Pancreas (tissue), 10 donors: ENCODE results near the gene INTS12. TPM values are rescaled to one million over a fixed set of nuclear protein-coding genes. Genes with fewer than 3 reads are reported as not detected.
A peak's percentile ranks its signal among the peaks of the same experiment; 100 is the strongest.
"Not testable (repeated sequence)": the region's sequence is repeated elsewhere in the genome, so short reads cannot be mapped to it uniquely, and the experiment has no call there.

Experiments
- ATAC-seq, 4 donors: fragments of 200-7000 bp; cut with Tn5 transposase; one replicate each; pipeline versions ENCODE4 v1.8.0 to v1.9.1; 2020; ENCODE audit warnings: mild to moderate bottlenecking in 4 of 4, moderate library complexity in 4 of 4
- DNase-seq, 6 donors: peaks; one replicate each; pipeline ENCODE4 v3.0.0-alpha.2; 2020
- FAIRE-seq: peaks from 2 replicates; lab custom pipeline; 2012; peaks lifted over from hg19 to GRCh38; lab: Jason Lieb, UNC
- H3K27ac ChIP-seq, 4 donors: fragments of 200-600 bp; sonication (generic); 1 replicate in 3 of 4; 2 replicates in 1 of 4; pipeline versions ENCODE4 v1.5.0 to v1.8.0; 2020
- H3K27me3 ChIP-seq, 4 donors: fragments of 200-600 bp; one replicate each; pipeline ENCODE4 v1.8.0; 2021
- H3K36me3 ChIP-seq, 3 donors: fragments of 200-600 bp; sonication (generic) in 1 of 3; one replicate each; pipeline versions ENCODE4 v1.5.0 to v1.8.0; 2020 to 2021
- H3K4me1 ChIP-seq, 3 donors: fragments of 200-600 bp; one replicate each; pipeline ENCODE4 v1.8.0; 2021
- H3K4me3 ChIP-seq, 4 donors: fragments of 200-600 bp; sonication (generic) in 2 of 4; one replicate each; pipeline versions ENCODE4 v1.5.0 to v1.8.0; 2020 to 2021
- H3K9me3 ChIP-seq, 4 donors: fragments of 200-600 bp; one replicate each; pipeline ENCODE4 v1.8.0; 2021
- WGBS, 2 donors: extraction: QIAGEN DNeasy Blood & Tissue Kit; methylation state at CpG; one replicate each; pipeline ENCODE4 v1.1.7; 2013; 5-methylcytosine and 5-hydroxymethylcytosine counted together
- intact Hi-C, 3 donors: fragments of 100-400 bp; cut with DNase I; formaldehyde crosslinking; loops; one replicate each; pipeline versions ENCODE4 v1.11.1 to v1.14.2; 2022
- polyA plus RNA-seq, 2 donors: library from polyadenylated mRNA; stranded (reverse); fragments of 200-250 nt; gene quantifications; one replicate each; pipeline ENCODE4 v1.2.3, GENCODE V29; 2013
- total RNA-seq, 6 donors: library from RNA; stranded (reverse); fragmentation: NEBNext Ultra II Directional in 4 of 6; extraction: Animal tissue kit (Norgen Biotek cat#: 25700) in 4 of 6; gene quantifications; one replicate each; pipeline versions ENCODE4 v1.2.1 to v1.2.4, GENCODE V29; 2021 to 2023
- TF ChIP-seq, protein P1 (sequence below), 4 donors: fragments of 200-600 bp; sonication (generic) in 3 of 4; IDR thresholded peaks; one replicate each; pipeline versions ENCODE4 v1.5.0 to v1.8.0; 2021; ENCODE audit warnings: antibody characterized with exemption in 4 of 4
- donor health status: healthy with polysubstance abuse.
- donor health status: DM: no; HTN: no; CAD: no; lungs with moderate emphysema.
- donor health status: DM: no; HTN: no; CAD: no.
- donor health status: control.
- donor health status: control.
- donor health status: Bipolar disorder and iron deficiency.
- donor health status: DM: yes; HTN: yes; CAD: no.
- donor health status: DM: no; HTN: no; CAD: no.
- donor health status: DM: no; HTN: no; CAD: no.
- donor health status: DM: yes; HTN: yes; CAD: no.

INTS12 gene
- total and polyA plus RNA-seq, 8 donors = 5.3 to 12.8 (median 7.0) TPM

- 96 to 97% methylated on average over 3 of the region's 3 CpGs for WGBS, 2 donors
- DNase-seq (no peak), ATAC-seq (no peak), FAIRE-seq (no peak)
- no peak overlapping the region for H3K4me3 ChIP-seq
- no peaks in the 10 kb centered on the region for H3K4me1 ChIP-seq
- no peak overlapping the region for H3K27ac ChIP-seq
- intact Hi-C loops = no loop called here
- no peaks in the 10 kb centered on the region for H3K36me3 ChIP-seq
- TF ChIP-seq, protein P1, sequence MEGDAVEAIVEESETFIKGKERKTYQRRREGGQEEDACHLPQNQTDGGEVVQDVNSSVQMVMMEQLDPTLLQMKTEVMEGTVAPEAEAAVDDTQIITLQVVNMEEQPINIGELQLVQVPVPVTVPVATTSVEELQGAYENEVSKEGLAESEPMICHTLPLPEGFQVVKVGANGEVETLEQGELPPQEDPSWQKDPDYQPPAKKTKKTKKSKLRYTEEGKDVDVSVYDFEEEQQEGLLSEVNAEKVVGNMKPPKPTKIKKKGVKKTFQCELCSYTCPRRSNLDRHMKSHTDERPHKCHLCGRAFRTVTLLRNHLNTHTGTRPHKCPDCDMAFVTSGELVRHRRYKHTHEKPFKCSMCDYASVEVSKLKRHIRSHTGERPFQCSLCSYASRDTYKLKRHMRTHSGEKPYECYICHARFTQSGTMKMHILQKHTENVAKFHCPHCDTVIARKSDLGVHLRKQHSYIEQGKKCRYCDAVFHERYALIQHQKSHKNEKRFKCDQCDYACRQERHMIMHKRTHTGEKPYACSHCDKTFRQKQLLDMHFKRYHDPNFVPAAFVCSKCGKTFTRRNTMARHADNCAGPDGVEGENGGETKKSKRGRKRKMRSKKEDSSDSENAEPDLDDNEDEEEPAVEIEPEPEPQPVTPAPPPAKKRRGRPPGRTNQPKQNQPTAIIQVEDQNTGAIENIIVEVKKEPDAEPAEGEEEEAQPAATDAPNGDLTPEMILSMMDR (IDR thresholded peaks at IDR 0.05) = no peak
- no peaks in the 10 kb centered on the region for H3K9me3 ChIP-seq
- no peaks in the 10 kb centered on the region for H3K27me3 ChIP-seq
These were observed 39.7 kb upstream of the INTS12 start for GRCh38 chr4:105748222-105748621.

- intact Hi-C loops = no loop called here
- Histone ChIP-seq H3K27ac (no peak overlapping the region), H3K4me1 (no peaks in the 10 kb centered on the region), H3K4me3 (no peak overlapping the region), H3K9me3 (no peaks in the 10 kb centered on the region), H3K27me3 (no peaks in the 10 kb centered on the region), H3K36me3 (no peaks in the 10 kb centered on the region)
- FAIRE-seq (no peak), ATAC-seq (no peak), DNase-seq (no peak)
- WGBS, 2 donors = 54 to 60% methylated on average over 2 of the region's 2 CpGs
- TF ChIP-seq, protein P1 (IDR thresholded peaks at IDR 0.05) = no peak
These were observed 33.1 kb upstream of the INTS12 start for GRCh38 chr4:105741548-105741947.

DNA sequence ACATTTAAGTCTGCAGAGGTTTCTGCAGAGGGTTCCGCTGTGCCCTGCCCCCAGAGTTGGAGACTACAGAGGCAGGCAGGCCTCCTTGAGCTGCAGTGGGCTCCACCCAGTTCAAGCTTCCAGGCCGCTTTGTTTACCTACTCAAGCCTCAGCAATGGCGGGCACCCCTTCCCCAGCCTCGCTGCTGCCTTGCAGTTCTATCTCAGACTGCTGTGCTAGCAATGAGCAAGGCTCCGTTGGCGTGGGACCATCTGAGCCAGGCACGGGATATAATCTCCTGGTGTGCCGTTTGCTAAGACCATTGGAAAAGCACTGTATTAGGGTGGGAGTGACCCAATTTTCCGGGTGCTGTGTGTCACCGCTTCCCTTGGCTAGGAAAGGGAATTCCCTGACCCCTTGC, 26.7 kb upstream of the INTS12 start:
- H3K4me1 ChIP-seq, H3K27me3 ChIP-seq, H3K36me3 ChIP-seq, H3K4me3 ChIP-seq, H3K27ac ChIP-seq, ATAC-seq, FAIRE-seq, intact Hi-C loops, H3K9me3 ChIP-seq: not testable (repeated sequence)
- peak in 1 of 6 donors; percentile 10 for DNase-seq
- 97 to 98% methylated on average over 10 of the region's 10 CpGs for WGBS, 2 donors

DNA sequence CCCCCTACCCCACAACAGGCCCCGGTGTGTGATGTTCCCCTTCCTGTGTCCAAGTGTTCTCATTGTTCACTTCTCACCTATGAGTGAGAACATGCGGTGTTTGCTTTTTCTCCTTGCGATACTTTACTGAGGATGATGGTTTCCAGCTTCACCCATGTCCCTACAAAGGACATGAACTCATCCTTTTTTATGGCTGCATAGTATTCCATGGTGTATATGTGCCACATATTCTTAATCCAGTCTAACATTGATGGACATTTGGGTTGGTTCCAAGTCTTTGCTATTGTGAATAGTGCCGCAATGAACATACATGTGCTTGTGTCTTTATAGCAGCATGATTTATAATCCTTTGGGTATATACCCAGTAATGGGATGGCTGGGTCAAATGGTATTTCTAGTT, 21.4 kb upstream of the INTS12 start:
- ATAC-seq, H3K4me1 ChIP-seq, H3K9me3 ChIP-seq, FAIRE-seq, H3K27me3 ChIP-seq, intact Hi-C loops, H3K4me3 ChIP-seq, DNase-seq, H3K27ac ChIP-seq, H3K36me3 ChIP-seq: not testable (repeated sequence)
- WGBS, 2 donors = 97 to 98% methylated on average over 4 of the region's 4 CpGs

DNA sequence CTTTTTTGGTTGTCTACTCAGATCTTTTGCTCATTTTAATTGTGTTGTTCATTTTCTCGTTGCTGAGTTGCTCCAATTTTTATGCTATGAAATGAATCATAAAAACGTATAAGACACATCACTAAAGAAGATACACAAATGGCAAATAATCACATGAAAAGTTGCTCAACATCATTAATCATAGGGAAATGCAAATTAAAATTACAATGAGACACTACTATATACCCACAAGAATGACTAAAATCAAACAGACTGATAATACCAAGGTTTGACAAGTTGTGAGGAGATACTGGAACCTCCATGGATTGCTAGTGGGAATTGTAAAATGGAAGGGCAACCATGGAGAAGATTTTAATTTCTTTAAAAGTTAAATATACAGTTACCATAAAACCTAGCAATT, 17.1 kb upstream of the INTS12 start:
- H3K9me3 ChIP-seq = no peaks in the 10 kb centered on the region
- TF ChIP-seq, protein P1 (IDR thresholded peaks at IDR 0.05) = no peak
- H3K27ac ChIP-seq = no peak overlapping the region
- DNase-seq (no peak), FAIRE-seq (no peak), ATAC-seq (no peak)
- intact Hi-C loops = no loop called here
- peaks cover 0 to 2% (median 0%) of the 10 kb centered on the region in 3 donors for H3K36me3 ChIP-seq
- 90 to 92% methylated on average over 2 of the region's 2 CpGs for WGBS, 2 donors
- no peaks in the 10 kb centered on the region for H3K27me3 ChIP-seq
- H3K4me1 ChIP-seq = no peaks in the 10 kb centered on the region
- no peak overlapping the region for H3K4me3 ChIP-seq

DNA sequence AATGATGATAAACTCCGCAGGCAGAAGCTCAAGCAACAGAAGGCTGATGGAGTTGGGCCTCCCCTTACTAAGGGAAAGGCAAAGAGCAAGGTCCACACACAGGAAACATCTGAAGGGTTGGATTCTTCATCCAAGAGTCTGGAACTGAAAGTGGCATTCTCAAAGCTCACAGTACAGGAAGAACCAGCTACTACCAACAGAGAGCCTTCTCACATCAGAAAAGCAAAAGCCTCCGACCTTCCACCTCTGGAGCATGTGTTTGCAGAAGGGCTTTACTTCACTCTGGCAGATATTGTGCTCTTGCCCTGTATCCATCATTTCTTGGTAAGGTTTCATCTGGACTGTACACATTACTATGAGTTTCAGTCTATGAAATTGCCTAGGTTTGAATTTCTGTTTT, 10.7 kb upstream of the INTS12 start:
- no peaks in the 10 kb centered on the region for H3K36me3 ChIP-seq
- H3K4me3 ChIP-seq = no peak overlapping the region
- FAIRE-seq (no peak), DNase-seq (no peak), ATAC-seq (no peak)
- WGBS, 2 donors = 74 to 85% methylated on average over 2 of the region's 2 CpGs
- H3K27ac ChIP-seq = no peak overlapping the region
- peaks cover 0 to 10% (median 0%) of the 10 kb centered on the region in 3 donors for H3K4me1 ChIP-seq
- no peaks in the 10 kb centered on the region for H3K9me3 ChIP-seq
- TF ChIP-seq, protein P1 (IDR thresholded peaks at IDR 0.05) = no peak
- no peaks in the 10 kb centered on the region for H3K27me3 ChIP-seq
- intact Hi-C loops = loop anchor here in 1 of 3 donors (10.0 kb wide), 1 partner anchor 204 kb away; no protein-coding TSS in a partner anchor
